ENCODE data around the gene PCP4. TPM values are rescaled to one million over a fixed set of nuclear protein-coding genes. Genes with fewer than 3 reads are reported as not detected.
A peak's percentile ranks its signal among the peaks of the same experiment; 100 is the strongest.

Gene PCP4
- total and polyA plus RNA-seq, 9 of the 15 experiments (the other 6 are each of a cell fraction or from before 2014, with no cell fraction given) = not detected

DNA sequence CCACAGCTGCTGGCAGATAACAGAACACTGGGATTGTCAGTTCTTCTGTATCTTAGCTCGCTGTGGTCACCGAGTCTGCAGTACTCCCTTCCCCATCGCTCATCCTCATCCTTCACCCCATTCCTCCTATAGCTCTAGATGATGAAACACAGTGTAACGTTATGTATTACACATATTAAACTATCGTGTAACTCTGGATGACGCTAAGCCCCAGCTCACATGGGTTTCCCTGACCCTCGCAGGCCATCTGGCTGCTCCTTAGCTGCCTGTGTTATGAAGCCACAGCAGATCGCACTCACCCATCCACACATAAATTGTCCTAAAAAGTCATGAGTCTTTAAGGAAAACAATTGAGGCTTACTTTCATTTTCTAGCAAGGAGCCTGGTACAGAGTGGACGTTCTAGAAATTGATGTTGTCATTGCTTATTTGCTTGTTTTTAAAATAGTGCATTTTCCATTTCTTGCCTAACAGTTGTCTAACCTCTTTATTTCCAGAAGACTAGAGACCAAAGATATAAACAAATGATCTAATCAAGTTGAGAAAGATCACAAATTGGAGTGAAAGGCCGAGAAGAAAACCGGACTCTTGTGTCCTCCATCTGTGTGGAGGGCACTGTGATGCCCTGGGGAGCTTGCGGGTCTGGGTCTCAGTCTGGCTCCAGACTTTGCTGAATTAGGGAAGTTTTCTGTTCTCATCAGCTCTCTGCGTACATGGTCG lies 24.3 kb upstream of the PCP4 start (continued):
- TF ChIP-seq, protein P1, sequence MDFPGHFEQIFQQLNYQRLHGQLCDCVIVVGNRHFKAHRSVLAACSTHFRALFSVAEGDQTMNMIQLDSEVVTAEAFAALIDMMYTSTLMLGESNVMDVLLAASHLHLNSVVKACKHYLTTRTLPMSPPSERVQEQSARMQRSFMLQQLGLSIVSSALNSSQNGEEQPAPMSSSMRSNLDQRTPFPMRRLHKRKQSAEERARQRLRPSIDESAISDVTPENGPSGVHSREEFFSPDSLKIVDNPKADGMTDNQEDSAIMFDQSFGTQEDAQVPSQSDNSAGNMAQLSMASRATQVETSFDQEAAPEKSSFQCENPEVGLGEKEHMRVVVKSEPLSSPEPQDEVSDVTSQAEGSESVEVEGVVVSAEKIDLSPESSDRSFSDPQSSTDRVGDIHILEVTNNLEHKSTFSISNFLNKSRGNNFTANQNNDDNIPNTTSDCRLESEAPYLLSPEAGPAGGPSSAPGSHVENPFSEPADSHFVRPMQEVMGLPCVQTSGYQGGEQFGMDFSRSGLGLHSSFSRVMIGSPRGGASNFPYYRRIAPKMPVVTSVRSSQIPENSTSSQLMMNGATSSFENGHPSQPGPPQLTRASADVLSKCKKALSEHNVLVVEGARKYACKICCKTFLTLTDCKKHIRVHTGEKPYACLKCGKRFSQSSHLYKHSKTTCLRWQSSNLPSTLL (IDR thresholded peaks at IDR 0.05) = no peak
- TF ChIP-seq MTF1 (CRISPR knock-in tag; IDR thresholded peaks at IDR 0.05; ENCODE audit: borderline replicate concordance) (no peak), FOXJ2 (tag; IDR thresholded peaks at IDR 0.05) (no peak), MECOM (CRISPR knock-in tag; IDR thresholded peaks at IDR 0.05) (no peak), MCM5 (IDR thresholded peaks at IDR 0.05; ENCODE audit: low read depth) (no peak), SRF (CRISPR knock-in tag; IDR thresholded peaks at IDR 0.05) (no peak), TRIM24 (IDR thresholded peaks at IDR 0.05) (peak in 1 of 2 experiments; percentile 76; a peak in 2 of 4 replicates), TRIM28 (IDR thresholded peaks at IDR 0.05) (no peak), SREBF2 (CRISPR knock-in tag; IDR thresholded peaks at IDR 0.05) (no peak), ATF7 (IDR thresholded peaks at IDR 0.05) (peak; percentile 73), E2F3 (CRISPR knock-in tag; IDR thresholded peaks at IDR 0.05) (no peak), POLR2AphosphoS5 (IDR thresholded peaks at IDR 0.05; ENCODE audit: control insufficient read depth, insufficient read depth, low read depth, low read length) (no peak), HNRNPUL1 (IDR thresholded peaks at IDR 0.05; ENCODE audit: low read length) (no peak), GATAD2A (IDR thresholded peaks at IDR 0.05) (no peak), NCOA2 (IDR thresholded peaks at IDR 0.05; ENCODE audit: partially characterized antibody in 2 of 2) (no peak), ZNF41 (CRISPR knock-in tag; conservative IDR thresholded peaks at IDR 0.05) (peak; percentile 23; the same call in 1 of the 2 replicates), ZNF253 (CRISPR knock-in tag; conservative IDR thresholded peaks at IDR 0.05) (no peak), SMAD4 (CRISPR knock-in tag; conservative IDR thresholded peaks at IDR 0.05) (0 out of 2 replicates have a peak, but pooled peaks have one; percentile 21), HDGF (IDR thresholded peaks at IDR 0.05) (no peak)
- TF ChIP-seq, protein P2, sequence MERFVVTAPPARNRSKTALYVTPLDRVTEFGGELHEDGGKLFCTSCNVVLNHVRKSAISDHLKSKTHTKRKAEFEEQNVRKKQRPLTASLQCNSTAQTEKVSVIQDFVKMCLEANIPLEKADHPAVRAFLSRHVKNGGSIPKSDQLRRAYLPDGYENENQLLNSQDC (CRISPR knock-in tag; IDR thresholded peaks at IDR 0.05) = no peak
- TF ChIP-seq, protein P3, sequence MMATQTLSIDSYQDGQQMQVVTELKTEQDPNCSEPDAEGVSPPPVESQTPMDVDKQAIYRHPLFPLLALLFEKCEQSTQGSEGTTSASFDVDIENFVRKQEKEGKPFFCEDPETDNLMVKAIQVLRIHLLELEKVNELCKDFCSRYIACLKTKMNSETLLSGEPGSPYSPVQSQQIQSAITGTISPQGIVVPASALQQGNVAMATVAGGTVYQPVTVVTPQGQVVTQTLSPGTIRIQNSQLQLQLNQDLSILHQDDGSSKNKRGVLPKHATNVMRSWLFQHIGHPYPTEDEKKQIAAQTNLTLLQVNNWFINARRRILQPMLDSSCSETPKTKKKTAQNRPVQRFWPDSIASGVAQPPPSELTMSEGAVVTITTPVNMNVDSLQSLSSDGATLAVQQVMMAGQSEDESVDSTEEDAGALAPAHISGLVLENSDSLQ (IDR thresholded peaks at IDR 0.05) = 0 out of 2 replicates have a peak, but pooled peaks have one; percentile 27
- TF ChIP-seq, protein P4, sequence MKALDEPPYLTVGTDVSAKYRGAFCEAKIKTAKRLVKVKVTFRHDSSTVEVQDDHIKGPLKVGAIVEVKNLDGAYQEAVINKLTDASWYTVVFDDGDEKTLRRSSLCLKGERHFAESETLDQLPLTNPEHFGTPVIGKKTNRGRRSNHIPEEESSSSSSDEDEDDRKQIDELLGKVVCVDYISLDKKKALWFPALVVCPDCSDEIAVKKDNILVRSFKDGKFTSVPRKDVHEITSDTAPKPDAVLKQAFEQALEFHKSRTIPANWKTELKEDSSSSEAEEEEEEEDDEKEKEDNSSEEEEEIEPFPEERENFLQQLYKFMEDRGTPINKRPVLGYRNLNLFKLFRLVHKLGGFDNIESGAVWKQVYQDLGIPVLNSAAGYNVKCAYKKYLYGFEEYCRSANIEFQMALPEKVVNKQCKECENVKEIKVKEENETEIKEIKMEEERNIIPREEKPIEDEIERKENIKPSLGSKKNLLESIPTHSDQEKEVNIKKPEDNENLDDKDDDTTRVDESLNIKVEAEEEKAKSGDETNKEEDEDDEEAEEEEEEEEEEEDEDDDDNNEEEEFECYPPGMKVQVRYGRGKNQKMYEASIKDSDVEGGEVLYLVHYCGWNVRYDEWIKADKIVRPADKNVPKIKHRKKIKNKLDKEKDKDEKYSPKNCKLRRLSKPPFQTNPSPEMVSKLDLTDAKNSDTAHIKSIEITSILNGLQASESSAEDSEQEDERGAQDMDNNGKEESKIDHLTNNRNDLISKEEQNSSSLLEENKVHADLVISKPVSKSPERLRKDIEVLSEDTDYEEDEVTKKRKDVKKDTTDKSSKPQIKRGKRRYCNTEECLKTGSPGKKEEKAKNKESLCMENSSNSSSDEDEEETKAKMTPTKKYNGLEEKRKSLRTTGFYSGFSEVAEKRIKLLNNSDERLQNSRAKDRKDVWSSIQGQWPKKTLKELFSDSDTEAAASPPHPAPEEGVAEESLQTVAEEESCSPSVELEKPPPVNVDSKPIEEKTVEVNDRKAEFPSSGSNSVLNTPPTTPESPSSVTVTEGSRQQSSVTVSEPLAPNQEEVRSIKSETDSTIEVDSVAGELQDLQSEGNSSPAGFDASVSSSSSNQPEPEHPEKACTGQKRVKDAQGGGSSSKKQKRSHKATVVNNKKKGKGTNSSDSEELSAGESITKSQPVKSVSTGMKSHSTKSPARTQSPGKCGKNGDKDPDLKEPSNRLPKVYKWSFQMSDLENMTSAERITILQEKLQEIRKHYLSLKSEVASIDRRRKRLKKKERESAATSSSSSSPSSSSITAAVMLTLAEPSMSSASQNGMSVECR (CRISPR knock-in tag; IDR thresholded peaks at IDR 0.05) = no peak
- TF ChIP-seq, protein P5, sequence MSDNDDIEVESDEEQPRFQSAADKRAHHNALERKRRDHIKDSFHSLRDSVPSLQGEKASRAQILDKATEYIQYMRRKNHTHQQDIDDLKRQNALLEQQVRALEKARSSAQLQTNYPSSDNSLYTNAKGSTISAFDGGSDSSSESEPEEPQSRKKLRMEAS (CRISPR knock-in tag; IDR thresholded peaks at IDR 0.05) = no peak

Measured in K562 (cell line).